Activated T-helper 1 cell treated with anti-CD3 and anti-CD28 coated beads, Interleukin-12 subunit alpha, Interleukin-12 subunit beta, Interleukin-2, Interleukin-4 antibody, amounts not matched to agents 30 ng/mL and 10 ng/mL and 1 ng/mL, durations not matched to agents 14 hours and 24 hours and 36 hours (primary cell): ENCODE data around the gene ZMYND12. TPM values are rescaled to one million over a fixed set of nuclear protein-coding genes. Genes with fewer than 3 reads are reported as not detected.

ENCODE experiments used
- total RNA-seq: library from RNA; stranded (reverse); gene quantifications from 2 replicates; pipeline ENCODE4 v1.2.3, GENCODE V29; 2022

ZMYND12 gene
- total RNA-seq, 1 donor from 2014 or later = not detected

Other genes starting within 250 kb of the ZMYND12 start
- 50.1 and 51.6 TPM in 2 replicates for gene FOXJ3, start 120.8 kb downstream of the ZMYND12 start, total RNA-seq
- 3.3 and 4.8 TPM in 2 replicates for gene RIMKLA, start 75.2 kb downstream of the ZMYND12 start, total RNA-seq
- gene PPCS, start 521 bp upstream of the ZMYND12 start, total RNA-seq = 40.1 and 48.0 TPM in 2 replicates
- 1.0 and 1.9 TPM in 2 replicates for gene CCDC30, start 7.3 kb upstream of the ZMYND12 start, total RNA-seq
- 89.7 and 94.6 TPM in 2 replicates for gene PPIH, start 202.4 kb upstream of the ZMYND12 start, total RNA-seq
- gene YBX1, start 226.4 kb upstream of the ZMYND12 start, total RNA-seq = 774 and 780 TPM in 2 replicates